Upper lobe of left lung (tissue), 6 donors: Measurements from ENCODE around the gene MCF2L2. TPM values are rescaled to one million over a fixed set of nuclear protein-coding genes. Genes with fewer than 3 reads are reported as not detected.

Experiments
- ATAC-seq, 2 donors: fragments of 200-7000 bp; cut with Tn5 transposase; one replicate each; pipeline ENCODE4 v1.9.1; 2022; ENCODE audit warnings: mild to moderate bottlenecking in 2 of 2, moderate library complexity in 2 of 2; ENCODE audit not compliant: low FRiP score in 2 of 2
- DNase-seq, 2 donors: peaks; one replicate each; pipeline ENCODE4 v3.0.0-alpha.2; 2019 to 2020
- H3K27ac ChIP-seq, 4 donors: fragments of 200-600 bp; sonication (generic); one replicate each; pipeline ENCODE4 v1.5.1; 2016 to 2019
- H3K27me3 ChIP-seq, 4 donors: fragments of 200-600 bp; sonication (generic); one replicate each; pipeline ENCODE4 v1.5.1; 2017 to 2019
- H3K36me3 ChIP-seq, 4 donors: fragments of 200-600 bp; sonication (generic); one replicate each; pipeline ENCODE4 v1.5.1; 2016 to 2019
- H3K4me1 ChIP-seq, 4 donors: fragments of 200-600 bp; sonication (generic); one replicate each; pipeline ENCODE4 v1.5.1; 2018 to 2019
- H3K4me3 ChIP-seq, 4 donors: fragments of 200-600 bp; sonication (generic); one replicate each; pipeline ENCODE4 v1.5.1; 2017 to 2019; ENCODE audit warnings: mild to moderate bottlenecking in 2 of 4, moderate library complexity in 1 of 4
- H3K9me3 ChIP-seq, 4 donors: fragments of 200-600 bp; sonication (generic); one replicate each; pipeline ENCODE4 v1.5.1; 2018 to 2019
- CTCF ChIP-seq, 6 experiments: fragments of 450-650 bp in 4 of 6; fragments of 200-600 bp in 2 of 6; sonication (generic) in 2 of 6; IDR thresholded peaks; one replicate each; pipeline ENCODE4 v1.5.1; 2016 to 2019; ENCODE audit warnings: antibody characterized with exemption in 6 of 6
- EP300 ChIP-seq, 4 donors: sonication (generic); formaldehyde crosslinking; IDR thresholded peaks; one replicate each; pipeline ENCODE4 v1.5.1; 2017; ENCODE audit warnings: antibody characterized with exemption in 4 of 4, control low read depth in 2 of 4
- POLR2A ChIP-seq, 4 donors: fragments of 450-650 bp; IDR thresholded peaks; one replicate each; pipeline ENCODE4 v1.5.1; 2016 to 2017; ENCODE audit warnings: antibody characterized with exemption in 4 of 4, mild to moderate bottlenecking in 2 of 4
- POLR2AphosphoS5 ChIP-seq, 2 donors: sonication (generic); formaldehyde crosslinking; IDR thresholded peaks; one replicate each; pipeline ENCODE4 v1.5.1; 2017; ENCODE audit warnings: antibody characterized with exemption in 2 of 2
- WGBS, 2 donors: methylation state at CpG; one replicate each; pipeline ENCODE4 v1.1.5; 2017 to 2018; 5-methylcytosine and 5-hydroxymethylcytosine counted together
- total RNA-seq, 6 donors: library from RNA; depleted of rRNA in 4 of 6; stranded (reverse); fragments of >200 nt in 4 of 6; gene quantifications; one replicate each; pipeline versions ENCODE4 v1.1.0 to v1.2.1, GENCODE V29; 2016 to 2021
- donor health status: DM: no; HTN: no; CAD: no; lungs with moderate emphysema.
- donor health status: DM: no; HTN: yes; CAD: no; lungs with severe emphysema.

MCF2L2 gene
- total RNA-seq, 6 donors from 2014 or later, result 0.22 to 2.0 (median 1.2) TPM

GRCh38 chr3:183342824-183343223, 85.6 kb downstream of the MCF2L2 start:
- no peaks in the 10 kb centered on the region for H3K4me1 ChIP-seq
- TF ChIP-seq POLR2A (IDR thresholded peaks at IDR 0.05), result no peak
- no peak for TF ChIP-seq POLR2AphosphoS5 (IDR thresholded peaks at IDR 0.05)
- TF ChIP-seq EP300 (IDR thresholded peaks at IDR 0.05), result no peak
- no peak for TF ChIP-seq CTCF (IDR thresholded peaks at IDR 0.05)
- ATAC-seq (no peak), DNase-seq (no peak)
- 66 to 76% methylated on average over 1 of the region's 1 CpG for WGBS, 2 donors
- no peak overlapping the region for H3K4me3 ChIP-seq
- no peaks in the 10 kb centered on the region for H3K27me3 ChIP-seq
- H3K36me3 ChIP-seq, result no peaks in the 10 kb centered on the region
- H3K9me3 ChIP-seq, result no peaks in the 10 kb centered on the region
- H3K27ac ChIP-seq, result no peak overlapping the region

- ATAC-seq, result no peak
- no peak for DNase-seq
- 77 to 80% methylated on average over 13 to 14 of the region's 14 CpGs for WGBS, 2 donors
These were observed 86.7 kb downstream of the MCF2L2 start for GRCh38 chr3:183341545-183342288.

GRCh38 chr3:183340222-183340621, 88.2 kb downstream of the MCF2L2 start:
- H3K9me3 ChIP-seq, result no peaks in the 10 kb centered on the region
- no peaks in the 10 kb centered on the region for H3K27me3 ChIP-seq
- H3K4me3 ChIP-seq, result no peak overlapping the region
- H3K4me1 ChIP-seq, result no peaks in the 10 kb centered on the region
- TF ChIP-seq CTCF (IDR thresholded peaks at IDR 0.05) (no peak), POLR2A (IDR thresholded peaks at IDR 0.05) (no peak), POLR2AphosphoS5 (IDR thresholded peaks at IDR 0.05) (no peak), EP300 (IDR thresholded peaks at IDR 0.05) (no peak)
- no peak for ATAC-seq
- 95 to 98% methylated on average over 2 of the region's 2 CpGs for WGBS, 2 donors
- H3K36me3 ChIP-seq, result no peaks in the 10 kb centered on the region
- H3K27ac ChIP-seq, result no peak overlapping the region
- DNase-seq, result no peak

More at GRCh38 chr3:183341545-183342288, 86.7 kb downstream of the MCF2L2 start:
- no peak for TF ChIP-seq EP300 (IDR thresholded peaks at IDR 0.05)
- TF ChIP-seq POLR2AphosphoS5 (IDR thresholded peaks at IDR 0.05), result no peak
- no peak for TF ChIP-seq POLR2A (IDR thresholded peaks at IDR 0.05)
- no peak for TF ChIP-seq CTCF (IDR thresholded peaks at IDR 0.05)
- no peaks in the 10 kb centered on the region for H3K36me3 ChIP-seq
- H3K4me3 ChIP-seq, result no peak overlapping the region
- no peaks in the 10 kb centered on the region for H3K9me3 ChIP-seq
- H3K4me1 ChIP-seq, result no peaks in the 10 kb centered on the region
- no peak overlapping the region for H3K27ac ChIP-seq
- H3K27me3 ChIP-seq, result no peaks in the 10 kb centered on the region

GRCh38 chr3:183339461-183340086, 88.8 kb downstream of the MCF2L2 start:
- Histone ChIP-seq H3K36me3 (no peaks in the 10 kb centered on the region), H3K27me3 (no peaks in the 10 kb centered on the region), H3K9me3 (no peaks in the 10 kb centered on the region), H3K27ac (no peak overlapping the region), H3K4me1 (no peaks in the 10 kb centered on the region), H3K4me3 (no peak overlapping the region)
- 91 to 94% methylated on average over 8 of the region's 8 CpGs for WGBS, 2 donors
- ATAC-seq, result no peak
- TF ChIP-seq POLR2AphosphoS5 (IDR thresholded peaks at IDR 0.05) (no peak), CTCF (IDR thresholded peaks at IDR 0.05) (no peak), POLR2A (IDR thresholded peaks at IDR 0.05) (no peak), EP300 (IDR thresholded peaks at IDR 0.05) (no peak)
- DNase-seq, result no peak
